Measurements from ENCODE around the gene MICA. TPM values are rescaled to one million over a fixed set of nuclear protein-coding genes. Genes with fewer than 3 reads are reported as not detected.
"Not testable (repeated sequence)": the region's sequence is repeated elsewhere in the genome, so short reads cannot be mapped to it uniquely, and the experiment has no call there.

Gene MICA
- polyA plus RNA-seq, 6 donors from 2014 or later = 3.6 to 6.3 (median 4.4) TPM

DNA sequence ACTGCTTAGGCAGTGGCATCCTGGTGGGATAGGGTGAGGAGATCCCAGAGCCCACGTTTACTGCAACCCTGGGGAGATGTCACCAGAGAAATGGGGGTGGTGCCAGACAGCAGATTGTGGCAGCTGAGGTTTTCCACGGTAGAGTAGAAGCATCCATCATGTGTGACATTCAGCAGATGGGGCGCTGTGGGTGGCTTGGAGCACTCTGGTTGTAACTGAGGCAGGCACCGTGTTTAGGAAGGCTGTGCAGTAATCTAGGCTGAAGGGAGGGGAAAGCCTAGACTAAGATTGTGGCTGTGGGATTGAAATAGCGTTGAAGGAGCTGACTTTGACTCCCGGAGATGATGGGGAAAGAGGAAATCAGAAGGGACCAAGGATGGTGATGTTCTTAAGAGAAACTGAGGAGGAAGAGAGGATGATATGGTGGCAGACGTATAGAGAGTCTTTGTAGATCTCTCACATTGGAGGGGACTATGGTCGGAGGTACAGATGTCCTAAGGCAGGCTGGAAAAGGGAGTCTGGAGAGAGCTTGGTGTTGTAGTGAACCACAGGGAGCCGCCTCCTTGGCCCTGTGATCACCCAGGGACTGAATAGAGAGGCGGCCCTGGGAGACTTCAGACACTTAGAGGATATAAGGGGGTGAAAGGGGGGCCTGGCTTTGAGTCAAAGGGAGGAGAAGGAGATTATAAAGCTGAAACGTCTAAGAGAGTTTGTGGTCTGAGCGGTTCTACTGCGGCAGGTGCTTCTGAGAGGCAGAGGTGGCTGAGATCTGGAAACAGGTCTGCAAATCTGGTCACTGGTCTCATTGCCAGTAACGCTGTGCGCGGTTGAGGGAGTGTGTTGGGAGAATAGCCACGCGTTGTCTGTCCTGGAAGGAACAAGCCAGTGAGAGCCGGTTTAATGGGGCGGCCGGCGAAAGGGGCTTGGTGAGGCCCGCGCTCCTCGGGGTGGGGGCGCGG, 792 bp upstream of the MICA start:
- H3K9me3 Mint-ChIP-seq = no peaks in the 10 kb centered on the region
- no peaks in the 10 kb centered on the region for H3K36me3 Mint-ChIP-seq
- peak; percentile 58 for DNase-seq
- H3K27ac Mint-ChIP-seq = peak overlapping the region; percentile 44 to 90 (median 76)
- H3K4me1 Mint-ChIP-seq = peaks cover 65 to 82% (median 71%) of the 10 kb centered on the region in 3 donors
- peak overlapping the region; percentile 79 to 99 (median 89) for H3K4me3 Mint-ChIP-seq
- H3K27me3 Mint-ChIP-seq = no peaks in the 10 kb centered on the region
- peak; percentile 52 to 54 for ATAC-seq (ENCODE audit: low read depth in 2 of 2)

- H3K27me3 Mint-ChIP-seq; H3K36me3 Mint-ChIP-seq; H3K9me3 Mint-ChIP-seq; DNase-seq; ATAC-seq (ENCODE audit: low read depth in 2 of 2): not testable (repeated sequence)
- H3K27ac Mint-ChIP-seq = peak overlapping the region in 4 of 6 donors; percentile 10 to 93 (median 71)
- H3K4me1 Mint-ChIP-seq = peaks cover 66 to 82% (median 75%) of the 10 kb centered on the region in 3 donors
- peak overlapping the region; percentile 79 to 99 (median 89) for H3K4me3 Mint-ChIP-seq
These were observed 618 bp downstream of the MICA start for GRCh38 chr6:31404061-31404364.

- Mint-ChIP-seq H3K9me3 (no peaks in the 10 kb centered on the region), H3K27me3 (no peaks in the 10 kb centered on the region), H3K4me1 (peaks cover 70 to 83% (median 81%) of the 10 kb centered on the region in 3 donors), H3K36me3 (no peaks in the 10 kb centered on the region), H3K4me3 (peak overlapping the region in 3 of 8 donors; percentile 10 to 74 (median 31)), H3K27ac (no peak overlapping the region)
- DNase-seq (no peak), ATAC-seq (ENCODE audit: low read depth in 2 of 2) (no peak)
These were observed 2.6 kb downstream of the MICA start for GRCh38 chr6:31405996-31406395.

DNA sequence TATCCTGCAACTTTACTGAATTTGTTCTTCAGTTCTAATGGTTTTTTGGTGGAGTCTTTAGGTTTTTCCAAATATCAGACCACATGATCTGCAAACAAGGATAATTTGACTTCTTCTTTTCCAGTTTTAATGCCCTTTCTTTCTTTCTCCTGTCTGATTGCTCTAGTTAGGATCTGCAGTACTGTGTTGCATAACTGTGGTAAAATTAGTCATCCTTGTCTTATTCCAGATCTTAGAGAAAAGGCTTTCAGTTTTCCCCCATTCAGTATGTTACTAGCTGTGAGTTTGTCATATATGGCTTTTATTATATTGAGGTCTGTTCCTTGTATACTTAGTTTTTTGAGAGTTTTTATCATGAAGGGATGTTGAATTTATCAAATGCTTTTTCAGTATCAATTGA, 4.3 kb downstream of the MICA start:
- H3K4me1 Mint-ChIP-seq = peaks cover 54 to 67% (median 64%) of the 10 kb centered on the region in 3 donors
- H3K27me3 Mint-ChIP-seq = no peaks in the 10 kb centered on the region
- peak overlapping the region in 1 of 8 donors; percentile 40 for H3K4me3 Mint-ChIP-seq
- no peaks in the 10 kb centered on the region for H3K36me3 Mint-ChIP-seq
- H3K9me3 Mint-ChIP-seq = no peaks in the 10 kb centered on the region
- DNase-seq (no peak), ATAC-seq (ENCODE audit: low read depth in 2 of 2) (no peak)
- H3K27ac Mint-ChIP-seq = peak overlapping the region in 1 of 6 donors; percentile 63

GRCh38 chr6:31412506-31412905, 9.1 kb downstream of the MICA start:
- H3K4me3 Mint-ChIP-seq = no peak overlapping the region
- peaks cover 10 to 16% of the 10 kb centered on the region in 2 donors for H3K36me3 Mint-ChIP-seq
- no peak overlapping the region for H3K27ac Mint-ChIP-seq
- ATAC-seq (ENCODE audit: low read depth in 2 of 2) (no peak), DNase-seq (no peak)
- peaks cover 0 to 8% (median 2%) of the 10 kb centered on the region in 7 donors for H3K9me3 Mint-ChIP-seq
- peaks cover 23 to 38% (median 34%) of the 10 kb centered on the region in 3 donors for H3K4me1 Mint-ChIP-seq
- no peaks in the 10 kb centered on the region for H3K27me3 Mint-ChIP-seq

- peaks cover 10 to 18% of the 10 kb centered on the region in 2 donors for H3K36me3 Mint-ChIP-seq
- H3K4me1 Mint-ChIP-seq = peaks cover 19 to 24% (median 22%) of the 10 kb centered on the region in 3 donors
- H3K27ac Mint-ChIP-seq = peak overlapping the region in 3 of 6 donors; percentile 9 to 78 (median 44)
- H3K9me3 Mint-ChIP-seq; H3K27me3 Mint-ChIP-seq; H3K4me3 Mint-ChIP-seq; DNase-seq; ATAC-seq (ENCODE audit: low read depth in 2 of 2): not testable (repeated sequence)
These were observed 10.9 kb downstream of the MICA start for GRCh38 chr6:31414148-31414770.

DNA sequence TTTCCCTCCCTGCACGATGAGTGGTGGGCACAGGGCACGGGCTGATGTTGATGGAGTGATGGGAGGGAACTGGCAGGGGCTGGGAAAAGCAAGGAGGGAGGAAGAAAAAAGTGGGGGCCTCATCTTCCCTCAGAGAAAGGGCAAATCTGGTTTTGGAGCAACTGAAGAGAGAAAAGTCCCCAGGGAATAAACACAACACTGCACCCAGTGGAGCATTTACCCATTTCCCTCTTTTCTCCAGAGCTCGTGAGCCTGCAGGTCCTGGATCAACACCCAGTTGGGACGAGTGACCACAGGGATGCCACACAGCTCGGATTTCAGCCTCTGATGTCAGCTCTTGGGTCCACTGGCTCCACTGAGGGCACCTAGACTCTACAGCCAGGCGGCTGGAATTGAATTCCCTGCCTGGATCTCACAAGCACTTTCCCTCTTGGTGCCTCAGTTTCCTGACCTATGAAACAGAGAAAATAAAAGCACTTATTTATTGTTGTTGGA, 11.4 kb downstream of the MICA start:
- H3K4me1 Mint-ChIP-seq = peaks cover 17 to 23% (median 18%) of the 10 kb centered on the region in 3 donors
- peaks cover 10 to 18% of the 10 kb centered on the region in 2 donors for H3K36me3 Mint-ChIP-seq
- DNase-seq (no peak), ATAC-seq (ENCODE audit: low read depth in 2 of 2) (no peak)
- no peaks in the 10 kb centered on the region for H3K27me3 Mint-ChIP-seq
- H3K27ac Mint-ChIP-seq = peak overlapping the region in 3 of 6 donors; percentile 9 to 44 (median 19)
- H3K9me3 Mint-ChIP-seq = peaks cover 0 to 10% (median 2%) of the 10 kb centered on the region in 7 donors
- H3K4me3 Mint-ChIP-seq = no peak overlapping the region

GRCh38 chr6:31416394-31417014, 13.1 kb downstream of the MICA start:
- Mint-ChIP-seq H3K4me1 (peaks cover 9 to 14% (median 14%) of the 10 kb centered on the region in 3 donors), H3K27ac (peak overlapping the region in 3 of 6 donors; percentile 8 to 84 (median 26)), H3K9me3 (peaks cover 0 to 10% (median 2%) of the 10 kb centered on the region in 7 donors), H3K36me3 (peaks cover 10 to 18% of the 10 kb centered on the region in 2 donors), H3K4me3 (no peak overlapping the region), H3K27me3 (no peaks in the 10 kb centered on the region)
- DNase-seq (no peak), ATAC-seq (ENCODE audit: low read depth in 2 of 2) (no peak)

GRCh38 chr6:31418251-31418650, 14.9 kb downstream of the MICA start:
- peaks cover 0 to 10% (median 2%) of the 10 kb centered on the region in 7 donors for H3K9me3 Mint-ChIP-seq
- peaks cover 20 to 31% (median 23%) of the 10 kb centered on the region in 3 donors for H3K4me1 Mint-ChIP-seq
- no peaks in the 10 kb centered on the region for H3K27me3 Mint-ChIP-seq
- peak overlapping the region in 2 of 6 donors; percentile 3 to 7 for H3K27ac Mint-ChIP-seq
- H3K4me3 Mint-ChIP-seq = no peak overlapping the region
- DNase-seq (no peak), ATAC-seq (ENCODE audit: low read depth in 2 of 2) (no peak)
- peaks cover 10 to 18% of the 10 kb centered on the region in 2 donors for H3K36me3 Mint-ChIP-seq

DNA sequence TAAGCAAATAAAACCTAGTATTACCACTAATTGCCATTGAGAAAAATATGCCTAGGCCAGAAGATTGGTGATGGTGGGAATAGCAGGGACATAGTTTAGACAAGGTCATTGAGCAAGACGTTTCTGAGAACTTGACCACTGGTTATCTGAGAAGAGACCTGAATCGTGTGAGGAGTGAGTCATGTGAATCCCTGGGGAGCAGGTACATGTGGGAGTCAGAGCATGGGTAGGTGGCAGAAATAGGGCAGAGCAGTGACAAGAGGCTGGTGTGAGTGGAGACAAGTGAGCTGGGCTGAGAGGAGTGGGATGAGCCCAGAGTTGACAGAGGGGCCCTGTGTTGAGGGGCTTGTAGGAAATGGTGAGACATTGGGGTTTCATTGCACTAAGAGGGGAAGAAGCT, 16.4 kb downstream of the MICA start:
- peaks cover 0 to 10% (median 2%) of the 10 kb centered on the region in 7 donors for H3K9me3 Mint-ChIP-seq
- no peak for ATAC-seq (ENCODE audit: low read depth in 2 of 2)
- no peak overlapping the region for H3K4me3 Mint-ChIP-seq
- DNase-seq = no peak
- no peaks in the 10 kb centered on the region for H3K27me3 Mint-ChIP-seq
- peaks cover 25 to 40% (median 30%) of the 10 kb centered on the region in 3 donors for H3K4me1 Mint-ChIP-seq
- H3K36me3 Mint-ChIP-seq = peaks cover 10 to 18% of the 10 kb centered on the region in 2 donors
- peak overlapping the region in 2 of 6 donors; percentile 46 to 70 for H3K27ac Mint-ChIP-seq

DNA sequence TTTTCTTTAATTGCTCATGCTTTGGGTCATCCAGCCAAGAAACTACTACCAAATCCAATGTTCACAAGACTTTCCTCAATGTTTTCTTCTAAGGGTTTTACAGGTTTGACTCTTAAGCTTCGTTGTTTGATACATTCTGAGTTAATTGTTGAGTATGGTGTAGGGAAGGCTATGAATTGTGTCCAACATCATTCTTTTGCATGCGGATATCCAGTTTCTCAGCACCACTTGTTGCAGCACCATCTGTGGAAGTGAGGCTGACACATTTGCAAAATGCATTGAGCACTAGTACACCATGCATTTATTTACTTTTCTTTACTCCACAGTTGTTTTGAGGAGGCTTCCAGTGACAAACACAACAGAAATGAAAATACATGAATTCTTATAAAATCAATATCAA, 17.2 kb downstream of the MICA start:
- Mint-ChIP-seq H3K36me3 (peaks cover 10 to 18% of the 10 kb centered on the region in 2 donors), H3K27ac (no peak overlapping the region)
- no peak for DNase-seq

DNA sequence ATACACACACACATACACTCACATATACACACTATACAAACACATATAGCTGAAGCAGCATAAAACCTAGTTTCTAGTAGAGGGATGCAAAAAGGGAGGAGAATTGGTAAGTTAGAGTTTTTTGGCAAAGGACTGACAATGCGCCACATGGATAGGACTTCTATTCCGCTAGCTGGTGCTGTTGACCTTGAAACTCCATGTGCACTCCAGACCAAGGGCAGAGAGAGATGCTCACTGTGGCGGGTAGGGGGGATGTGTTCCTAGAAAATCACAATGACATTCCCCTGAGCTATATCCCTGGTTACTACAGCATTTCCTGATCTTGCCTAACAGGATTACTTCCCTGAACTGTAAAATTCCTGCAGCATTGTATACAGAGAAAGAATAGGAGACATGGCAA, 19.2 kb downstream of the MICA start:
- peaks cover 32 to 47% (median 36%) of the 10 kb centered on the region in 3 donors for H3K4me1 Mint-ChIP-seq
- peak overlapping the region in 2 of 8 donors; percentile 30 to 34 for H3K4me3 Mint-ChIP-seq
- no peaks in the 10 kb centered on the region for H3K27me3 Mint-ChIP-seq
- peaks cover 0 to 4% (median 0%) of the 10 kb centered on the region in 7 donors for H3K9me3 Mint-ChIP-seq
- no peak for DNase-seq
- no peak for ATAC-seq (ENCODE audit: low read depth in 2 of 2)
- H3K27ac Mint-ChIP-seq = no peak overlapping the region
- peaks cover 0 to 2% of the 10 kb centered on the region in 2 donors for H3K36me3 Mint-ChIP-seq

More for the DNA sequence above, 17.2 kb downstream of the MICA start:
- no peak overlapping the region for H3K4me3 Mint-ChIP-seq
- peaks cover 0 to 11% (median 3%) of the 10 kb centered on the region in 7 donors for H3K9me3 Mint-ChIP-seq
- peaks cover 28 to 43% (median 32%) of the 10 kb centered on the region in 3 donors for H3K4me1 Mint-ChIP-seq
- no peak for ATAC-seq (ENCODE audit: low read depth in 2 of 2)
- H3K27me3 Mint-ChIP-seq = no peaks in the 10 kb centered on the region

DNA sequence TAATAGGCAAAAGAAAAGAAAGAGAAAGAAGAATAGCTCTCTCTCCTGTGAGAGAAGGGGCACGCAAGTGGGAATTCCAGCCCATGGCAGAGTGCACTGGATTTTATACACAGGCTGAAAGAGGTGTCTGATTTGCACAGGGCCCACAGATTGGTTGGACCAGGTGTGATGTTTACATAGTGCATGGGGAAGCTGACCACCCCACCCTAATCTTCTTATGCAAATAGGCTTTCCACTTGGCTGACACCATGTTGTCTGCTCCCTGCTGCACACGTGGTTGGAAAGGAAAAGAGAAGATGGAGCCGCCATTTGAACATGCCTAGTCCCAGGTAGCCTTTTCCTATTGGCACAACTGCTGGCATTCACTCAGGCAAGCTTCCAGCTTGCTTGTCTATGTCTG, 20.2 kb downstream of the MICA start:
- no peaks in the 10 kb centered on the region for H3K27me3 Mint-ChIP-seq
- H3K4me1 Mint-ChIP-seq = peaks cover 32 to 44% (median 36%) of the 10 kb centered on the region in 3 donors
- H3K36me3 Mint-ChIP-seq = no peaks in the 10 kb centered on the region
- peak overlapping the region in 2 of 6 donors; percentile 56 to 67 for H3K27ac Mint-ChIP-seq
- DNase-seq (no peak), ATAC-seq (ENCODE audit: low read depth in 2 of 2) (peak; percentile 46 to 84)
- peaks cover 0 to 4% (median 0%) of the 10 kb centered on the region in 7 donors for H3K9me3 Mint-ChIP-seq
- H3K4me3 Mint-ChIP-seq = peak overlapping the region in 7 of 8 donors; percentile 3 to 82 (median 71)
